Peyer's patch (tissue), 4 donors: ENCODE data around the gene PROM1.

Source experiments
- CTCF ChIP-seq, 6 experiments: fragments of 450-650 bp in 4 of 6; fragments of 200-600 bp in 2 of 6; sonication (generic) in 1 of 6; IDR thresholded peaks; one replicate each; pipeline ENCODE4 v1.5.1; 2017 to 2019; ENCODE audit warnings: antibody characterized with exemption in 6 of 6, mild to moderate bottlenecking in 3 of 6, moderate library complexity in 1 of 6
- POLR2A ChIP-seq, 2 donors: fragments of 450-650 bp; IDR thresholded peaks; one replicate each; pipeline ENCODE4 v1.5.1; 2017; ENCODE audit warnings: antibody characterized with exemption in 2 of 2, mild to moderate bottlenecking in 2 of 2, moderate library complexity in 2 of 2

- TF ChIP-seq CTCF (IDR thresholded peaks at IDR 0.05) (no peak), POLR2A (IDR thresholded peaks at IDR 0.05) (no peak)
These were observed 23.1 kb upstream of the PROM1 start for GRCh38 chr4:16106956-16107355.
